C4-2B (cell line): Measurements from ENCODE around the gene MYH11.

ENCODE experiments used
- CTCF ChIP-seq: fragments of 450-650 bp; conservative IDR thresholded peaks from 2 replicates; pipeline ENCODE4 v1.5.1; 2017; ENCODE audit warnings: mild to moderate bottlenecking
- ZFX ChIP-seq: fragments of 450-650 bp; IDR thresholded peaks from 2 replicates; pipeline ENCODE4 v1.6.1; 2017

GRCh38 chr16:15765880-15766279, 90.9 kb downstream of the MYH11 start:
- peak; percentile 88 for TF ChIP-seq CTCF
- TF ChIP-seq ZFX: no peak
